ENCODE measurements around the gene ZNF536. TPM values are rescaled to one million over a fixed set of nuclear protein-coding genes. Genes with fewer than 3 reads are reported as not detected.

The ZNF536 gene
- total and polyA plus RNA-seq, 7 donors = 0.01 to 0.94 (median 0.20) TPM; not detected in 1

- WGBS, 3 donors = 78 to 82% (median 80%) methylated on average over 14 of the region's 14 CpGs
- ATAC-seq (no peak), DNase-seq (no peak)
- no peaks in the 10 kb centered on the region for H3K4me1 ChIP-seq
- peaks cover 0 to 2% (median 0%) of the 10 kb centered on the region in 3 donors for H3K27me3 ChIP-seq (ENCODE audit: insufficient read depth in 3 of 3, low read length in 2 of 3)
- intact Hi-C loops (cut with DNase I) = no loop called here
- H3K27ac ChIP-seq = no peak overlapping the region
- H3K4me3 ChIP-seq = no peak overlapping the region
- H3K9me3 ChIP-seq = no peaks in the 10 kb centered on the region
- TF ChIP-seq CTCF (IDR thresholded peaks at IDR 0.05) = no peak
- no peaks in the 10 kb centered on the region for H3K36me3 ChIP-seq (ENCODE audit: insufficient read depth in 1 of 2, low read depth in 1 of 2)
These were observed 198.0 kb downstream of the ZNF536 start for GRCh38 chr19:30570194-30570593.

GRCh38 chr19:30577551-30578105, 205.4 kb downstream of the ZNF536 start:
- intact Hi-C loops (cut with DNase I) = no loop called here
- H3K27ac ChIP-seq = no peak overlapping the region
- no peaks in the 10 kb centered on the region for H3K27me3 ChIP-seq (ENCODE audit: insufficient read depth in 3 of 3, low read length in 2 of 3)
- DNase-seq (no peak), ATAC-seq (no peak)
- 73 to 75% (median 74%) methylated on average over 6 of the region's 6 CpGs for WGBS, 3 donors
- no peak for TF ChIP-seq CTCF (IDR thresholded peaks at IDR 0.05)
- H3K36me3 ChIP-seq (ENCODE audit: insufficient read depth in 1 of 2, low read depth in 1 of 2) = no peaks in the 10 kb centered on the region
- H3K9me3 ChIP-seq = no peaks in the 10 kb centered on the region
- no peak overlapping the region for H3K4me3 ChIP-seq
- no peaks in the 10 kb centered on the region for H3K4me1 ChIP-seq

GRCh38 chr19:30579419-30579818, 207.2 kb downstream of the ZNF536 start:
- Histone ChIP-seq H3K27me3 (ENCODE audit: insufficient read depth in 3 of 3, low read length in 2 of 3) (no peaks in the 10 kb centered on the region), H3K4me3 (no peak overlapping the region), H3K9me3 (no peaks in the 10 kb centered on the region), H3K27ac (no peak overlapping the region), H3K4me1 (no peaks in the 10 kb centered on the region), H3K36me3 (ENCODE audit: insufficient read depth in 1 of 2, low read depth in 1 of 2) (no peaks in the 10 kb centered on the region)
- WGBS, 3 donors = 85 to 93% (median 89%) methylated on average over 3 of the region's 3 CpGs
- no peak for TF ChIP-seq CTCF (IDR thresholded peaks at IDR 0.05)
- no peak for DNase-seq
- ATAC-seq = no peak
- intact Hi-C loops (cut with DNase I) = no loop called here

- WGBS, 3 donors = 54 to 61% (median 59%) methylated on average over 4 of the region's 4 CpGs
- ATAC-seq (no peak), DNase-seq (no peak)
- Histone ChIP-seq H3K27ac (no peak overlapping the region), H3K9me3 (no peaks in the 10 kb centered on the region), H3K36me3 (ENCODE audit: insufficient read depth in 1 of 2, low read depth in 1 of 2) (no peaks in the 10 kb centered on the region), H3K4me3 (no peak overlapping the region), H3K4me1 (no peaks in the 10 kb centered on the region), H3K27me3 (ENCODE audit: insufficient read depth in 3 of 3, low read length in 2 of 3) (no peaks in the 10 kb centered on the region)
- TF ChIP-seq CTCF (IDR thresholded peaks at IDR 0.05) = no peak
- intact Hi-C loops (cut with DNase I) = no loop called here
These were observed 208.5 kb downstream of the ZNF536 start for GRCh38 chr19:30580673-30581072.

GRCh38 chr19:30584090-30584489, 211.9 kb downstream of the ZNF536 start:
- no peaks in the 10 kb centered on the region for H3K27me3 ChIP-seq (ENCODE audit: insufficient read depth in 3 of 3, low read length in 2 of 3)
- no peaks in the 10 kb centered on the region for H3K36me3 ChIP-seq (ENCODE audit: insufficient read depth in 1 of 2, low read depth in 1 of 2)
- ATAC-seq (no peak), DNase-seq (no peak)
- intact Hi-C loops (cut with DNase I) = no loop called here
- no peaks in the 10 kb centered on the region for H3K9me3 ChIP-seq
- H3K27ac ChIP-seq = no peak overlapping the region
- H3K4me1 ChIP-seq = no peaks in the 10 kb centered on the region
- H3K4me3 ChIP-seq = no peak overlapping the region
- TF ChIP-seq CTCF (IDR thresholded peaks at IDR 0.05) = no peak
- 62 to 68% (median 63%) methylated on average over 8 of the region's 8 CpGs for WGBS, 3 donors
